ENCODE measurements around the gene GPR42.

DNA sequence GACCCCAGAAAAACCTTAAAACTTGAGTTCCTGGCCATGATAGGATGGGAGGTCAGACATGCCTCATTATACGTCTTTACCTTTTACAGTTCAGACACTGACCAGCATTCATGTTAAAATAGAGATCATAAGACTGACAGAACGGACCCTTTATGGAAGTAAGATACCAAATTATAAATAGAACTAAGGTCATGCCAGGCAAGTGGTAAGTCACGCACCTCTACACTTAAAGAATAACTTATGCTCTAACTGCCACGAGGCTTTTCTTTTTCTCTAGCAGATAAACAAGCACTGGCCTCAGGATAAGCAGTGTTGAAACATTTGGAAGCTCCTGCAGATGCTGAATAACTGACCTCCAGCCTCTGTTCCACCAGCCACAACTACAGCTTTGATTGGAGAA lies 28.4 kb downstream of the GPR42 start:
- TF ChIP-seq CTCF (IDR thresholded peaks at IDR 0.05) (no peak), POLR2A (IDR thresholded peaks at IDR 0.05) (no peak)

Data from Peyer's patch (tissue), 4 donors.